AG10803 (cell line): ENCODE measurements around the gene TBATA.

Experiments used
- DNase-seq: peaks from one replicate; pipeline ENCODE4 v3.0.0; 2010; ENCODE audit warnings: low read depth
- H3K4me3 ChIP-seq: 2 replicates; pipeline ENCODE4 v1.5.1; 2011; ENCODE audit warnings: mild to moderate bottlenecking, low read length, control low read depth
- TF ChIP-seq, protein P1 (sequence below): conservative IDR thresholded peaks from 2 replicates; pipeline ENCODE4 v1.5.1; 2011; ENCODE audit warnings: mild to moderate bottlenecking, low read length, control low read depth, inconsistent platforms

TBATA gene

DNA sequence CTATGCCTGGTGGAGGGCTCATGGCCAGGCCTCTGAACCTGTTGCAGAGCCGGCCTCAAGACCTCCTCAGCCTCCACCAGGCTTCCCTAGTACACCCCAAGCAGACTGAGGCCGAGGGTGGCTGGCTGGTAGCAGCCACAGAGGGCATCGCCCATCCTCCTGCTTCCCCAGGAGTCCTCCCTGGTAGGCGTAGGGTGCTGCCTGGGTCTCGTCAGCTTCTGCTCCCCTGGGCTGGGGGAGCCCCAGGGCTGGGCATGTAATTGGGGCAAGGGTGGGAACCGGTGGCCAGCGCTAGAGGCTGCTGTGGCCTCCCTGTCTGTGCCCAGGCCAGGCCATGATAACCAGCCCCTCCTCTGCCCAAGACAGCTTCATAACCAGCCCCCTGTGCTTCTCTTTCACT is 32.6 kb downstream of the TBATA start:
- no peak for DNase-seq
- TF ChIP-seq, protein P1, sequence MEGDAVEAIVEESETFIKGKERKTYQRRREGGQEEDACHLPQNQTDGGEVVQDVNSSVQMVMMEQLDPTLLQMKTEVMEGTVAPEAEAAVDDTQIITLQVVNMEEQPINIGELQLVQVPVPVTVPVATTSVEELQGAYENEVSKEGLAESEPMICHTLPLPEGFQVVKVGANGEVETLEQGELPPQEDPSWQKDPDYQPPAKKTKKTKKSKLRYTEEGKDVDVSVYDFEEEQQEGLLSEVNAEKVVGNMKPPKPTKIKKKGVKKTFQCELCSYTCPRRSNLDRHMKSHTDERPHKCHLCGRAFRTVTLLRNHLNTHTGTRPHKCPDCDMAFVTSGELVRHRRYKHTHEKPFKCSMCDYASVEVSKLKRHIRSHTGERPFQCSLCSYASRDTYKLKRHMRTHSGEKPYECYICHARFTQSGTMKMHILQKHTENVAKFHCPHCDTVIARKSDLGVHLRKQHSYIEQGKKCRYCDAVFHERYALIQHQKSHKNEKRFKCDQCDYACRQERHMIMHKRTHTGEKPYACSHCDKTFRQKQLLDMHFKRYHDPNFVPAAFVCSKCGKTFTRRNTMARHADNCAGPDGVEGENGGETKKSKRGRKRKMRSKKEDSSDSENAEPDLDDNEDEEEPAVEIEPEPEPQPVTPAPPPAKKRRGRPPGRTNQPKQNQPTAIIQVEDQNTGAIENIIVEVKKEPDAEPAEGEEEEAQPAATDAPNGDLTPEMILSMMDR: no peak
- no peak overlapping the region for H3K4me3 ChIP-seq

DNA sequence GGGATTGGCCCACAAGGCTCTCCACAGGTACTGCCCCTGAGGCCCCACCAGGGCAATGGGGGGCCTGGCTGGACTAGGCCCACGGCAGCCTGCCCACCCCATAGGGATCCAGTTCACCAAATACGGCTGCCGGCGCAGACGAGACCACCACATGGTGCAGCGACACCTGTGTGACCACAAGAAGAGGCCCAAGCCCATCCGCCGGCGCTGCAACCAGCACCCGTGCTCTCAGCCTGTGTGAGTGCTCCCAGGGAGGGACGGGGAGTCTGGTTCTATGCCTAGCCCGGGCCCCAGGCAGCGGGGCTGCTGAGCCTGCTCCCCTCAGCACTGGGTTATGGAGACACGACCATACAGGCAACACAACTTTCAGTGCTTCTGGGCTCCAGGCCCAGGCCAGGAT is 33.2 kb downstream of the TBATA start:
- H3K4me3 ChIP-seq: no peak overlapping the region
- TF ChIP-seq, protein P1: no peak
- no peak for DNase-seq

DNA sequence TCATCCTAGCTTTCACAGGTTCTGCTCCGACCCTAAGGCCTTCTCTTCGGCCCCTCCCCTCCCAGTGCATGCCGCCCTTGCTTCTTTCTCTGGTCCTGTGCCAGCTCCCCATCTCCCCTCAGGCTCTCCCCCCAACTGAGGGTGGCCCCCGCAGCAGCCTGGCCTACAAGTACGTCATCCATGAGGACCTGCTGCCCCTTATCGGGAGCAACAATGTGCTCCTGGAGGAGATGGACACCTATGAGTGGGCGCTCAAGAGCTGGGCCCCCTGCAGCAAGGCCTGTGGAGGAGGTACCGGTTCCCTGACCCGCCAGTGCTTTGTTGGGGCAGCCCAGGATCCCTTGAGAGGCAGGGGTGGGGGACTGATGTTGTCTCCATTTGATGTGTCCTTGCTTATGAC is 33.8 kb downstream of the TBATA start:
- TF ChIP-seq, protein P1: no peak
- H3K4me3 ChIP-seq: no peak overlapping the region

DNA sequence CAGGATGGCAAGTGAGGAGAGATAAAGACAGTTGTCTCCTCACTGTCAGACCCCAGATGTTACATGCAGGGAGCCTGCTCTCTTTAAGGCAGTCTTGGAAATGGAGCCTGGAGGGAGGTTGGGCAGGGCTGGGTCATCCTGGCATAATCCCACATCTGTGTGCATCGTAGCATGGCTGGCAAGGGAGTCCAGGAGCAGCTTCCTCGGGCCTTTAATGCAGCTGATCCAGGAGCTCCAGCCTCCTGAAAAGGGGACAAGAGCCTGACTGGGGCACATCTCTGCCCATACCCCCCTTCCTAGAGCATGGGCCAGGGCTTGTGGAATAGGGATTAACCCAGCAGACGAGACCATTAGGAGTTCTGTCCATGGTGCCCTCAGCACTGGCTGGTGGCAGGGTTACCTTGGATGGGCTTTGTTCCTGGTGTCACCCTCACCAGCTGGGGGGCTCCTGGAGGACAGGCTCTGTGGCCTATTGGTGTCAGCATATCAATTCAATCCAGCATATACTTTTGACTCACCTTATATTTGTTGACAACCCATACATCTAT is 34.9 kb downstream of the TBATA start:
- no peak for DNase-seq
- no peak overlapping the region for H3K4me3 ChIP-seq
- TF ChIP-seq, protein P1: no peak

More for the DNA sequence above, 33.8 kb downstream of the TBATA start:
- DNase-seq: no peak

DNA sequence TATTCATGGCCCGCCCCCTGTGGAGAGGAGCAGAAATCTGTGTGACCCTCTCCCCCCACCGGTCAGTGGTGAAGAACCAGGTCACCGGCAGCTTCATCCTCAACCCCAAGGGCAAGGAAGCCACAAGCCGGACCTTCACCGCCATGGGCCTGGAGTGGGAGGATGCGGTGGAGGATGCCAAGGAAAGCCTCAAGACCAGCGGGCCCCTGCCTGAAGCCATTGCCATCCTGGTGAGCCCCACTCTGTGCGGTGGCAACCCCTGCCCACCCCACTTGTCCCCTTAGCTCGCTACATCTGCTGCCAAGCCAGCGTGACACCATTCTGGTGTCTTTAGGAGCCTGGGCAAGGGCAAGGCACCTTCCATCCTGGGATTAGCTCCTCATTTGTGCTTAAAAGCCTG is 35.4 kb downstream of the TBATA start:
- no peak for DNase-seq
- TF ChIP-seq, protein P1: no peak
- no peak overlapping the region for H3K4me3 ChIP-seq

DNA sequence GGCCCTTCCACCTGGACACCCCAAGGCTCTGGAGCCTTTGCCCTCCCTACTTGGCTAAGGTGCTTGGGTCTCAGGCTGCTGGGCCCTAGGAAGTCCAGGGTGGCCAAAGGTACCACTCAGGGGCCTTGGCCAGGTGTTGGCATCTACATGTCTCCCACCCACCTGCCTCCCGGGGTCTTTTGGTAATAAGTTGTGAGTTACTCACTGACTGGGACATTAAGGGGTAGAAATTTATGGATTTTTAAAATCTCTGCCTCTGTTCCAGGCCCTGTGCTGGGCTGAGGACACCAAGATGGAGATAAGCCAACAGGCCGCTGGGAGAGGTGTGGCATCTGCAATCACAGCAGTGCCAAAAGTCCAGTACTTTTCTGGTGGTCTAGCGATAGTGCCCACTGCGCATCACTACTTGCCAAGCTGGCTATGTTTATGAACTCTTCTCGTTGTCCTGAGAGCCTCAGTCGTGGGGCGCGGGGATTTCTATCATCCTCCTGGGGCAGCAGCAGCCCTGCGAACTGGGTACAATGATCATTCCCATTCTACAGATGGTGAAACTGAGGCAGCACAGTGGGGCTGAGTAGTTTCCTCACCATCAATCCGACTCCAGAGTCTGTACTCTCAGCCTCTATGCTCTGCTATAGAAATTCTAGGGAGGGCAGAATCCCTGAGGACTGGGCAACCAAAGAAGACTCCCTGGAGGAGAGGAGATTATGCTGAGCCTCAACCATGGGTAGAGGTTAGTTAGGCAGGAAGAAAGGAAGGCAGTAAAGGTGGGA is 36.2 kb downstream of the TBATA start:
- TF ChIP-seq, protein P1: no peak
- DNase-seq: no peak
- no peak overlapping the region for H3K4me3 ChIP-seq

DNA sequence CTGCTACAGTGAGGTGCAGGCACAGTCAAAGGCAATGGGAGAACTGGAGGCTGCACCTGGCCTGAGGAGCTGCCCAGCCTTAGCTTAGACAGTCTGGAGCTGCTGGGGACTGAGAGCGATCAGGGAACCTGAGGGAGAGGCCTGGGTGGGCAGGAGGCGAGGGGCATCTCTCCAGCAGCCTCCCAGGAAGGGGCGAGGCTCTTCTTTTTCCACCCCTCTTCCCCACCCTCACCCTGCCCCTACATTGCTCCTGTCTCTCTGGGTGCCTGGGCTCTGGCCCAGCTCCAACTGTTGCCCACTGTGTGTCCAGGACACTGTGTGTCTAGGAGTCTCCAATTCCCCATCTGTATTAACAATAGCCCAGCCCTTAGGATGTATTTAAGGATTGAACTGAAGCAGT is 36.9 kb downstream of the TBATA start:
- TF ChIP-seq, protein P1: no peak
- no peak overlapping the region for H3K4me3 ChIP-seq
- DNase-seq: no peak
